Measurements from ENCODE around the gene ASIC4. TPM values are rescaled to one million over a fixed set of nuclear protein-coding genes. Genes with fewer than 3 reads are reported as not detected.

The ASIC4 gene
- total and polyA plus RNA-seq, 2 of the 13 experiments (the other 11 are each of a cell fraction or from before 2014, with no cell fraction given) = 0.03 TPM; not detected in 1

- TF ChIP-seq AFF4 (CRISPR knock-in tag; IDR thresholded peaks at IDR 0.05) (no peak), ATF7-NPFF (CRISPR knock-in tag; IDR thresholded peaks at IDR 0.05; ENCODE audit: low read depth) (no peak), TEF (CRISPR knock-in tag; IDR thresholded peaks at IDR 0.05) (no peak), RFX5 (IDR thresholded peaks at IDR 0.05; ENCODE audit: low read depth, low read length) (no peak), NFKB2 (CRISPR knock-in tag; IDR thresholded peaks at IDR 0.05; ENCODE audit: borderline replicate concordance) (no peak; the same call in 1 of the 2 replicates), THAP8 (CRISPR knock-in tag; IDR thresholded peaks at IDR 0.05; ENCODE audit: borderline replicate concordance) (no peak), MYC (CRISPR knock-in tag; IDR thresholded peaks at IDR 0.05; ENCODE audit: borderline replicate concordance) (peak; percentile 37; the same call in 1 of the 2 replicates), KLF15 (CRISPR knock-in tag; IDR thresholded peaks at IDR 0.05; ENCODE audit: borderline replicate concordance) (no peak), ZFP37 (CRISPR knock-in tag; IDR thresholded peaks at IDR 0.05; ENCODE audit: borderline replicate concordance) (no peak), ZSCAN20 (CRISPR knock-in tag; IDR thresholded peaks at IDR 0.05; ENCODE audit: borderline replicate concordance) (no peak), ARNTL (CRISPR knock-in tag; IDR thresholded peaks at IDR 0.05) (peak; percentile 52; the same call in 1 of the 2 replicates), ISX (CRISPR knock-in tag; conservative IDR thresholded peaks at IDR 0.05) (no peak), PREB (CRISPR knock-in tag; IDR thresholded peaks at IDR 0.05) (no peak), HNRNPK (IDR thresholded peaks at IDR 0.05; ENCODE audit: low read depth, low read length, poor library complexity, severe bottlenecking) (no peak), ZNF773 (CRISPR knock-in tag; IDR thresholded peaks at IDR 0.05; ENCODE audit: borderline replicate concordance) (no peak), ZNF724P (CRISPR knock-in tag; IDR thresholded peaks at IDR 0.05; ENCODE audit: borderline replicate concordance) (no peak), TP53 (CRISPR knock-in tag; conservative IDR thresholded peaks at IDR 0.05) (no peak), ZC3H4 (CRISPR knock-in tag; IDR thresholded peaks at IDR 0.05; ENCODE audit: borderline replicate concordance) (no peak), POGK (CRISPR knock-in tag; conservative IDR thresholded peaks at IDR 0.05) (no peak), NR2F2 (IDR thresholded peaks at IDR 0.05; ENCODE audit: borderline replicate concordance, low read depth) (no peak), ZNF749 (CRISPR knock-in tag; IDR thresholded peaks at IDR 0.05; ENCODE audit: borderline replicate concordance) (no peak), SIX4 (CRISPR knock-in tag; IDR thresholded peaks at IDR 0.05) (no peak)
Measured at GRCh38 chr2:219512524-219513216, 1.6 kb upstream of the ASIC4 start (continued).

All from HepG2 (cell line).